H1 (cell line): ENCODE measurements around the gene NECTIN1. TPM values are rescaled to one million over a fixed set of nuclear protein-coding genes. Genes with fewer than 3 reads are reported as not detected.

Source experiments
- RXRA ChIP-seq: IDR thresholded peaks from 2 replicates; pipeline ENCODE4 v1.6.1; 2011; ENCODE audit warnings: low read depth, mild to moderate bottlenecking, low read length, moderate library complexity; ENCODE audit not compliant: insufficient read depth
- polyA plus RNA-seq, 7 experiments: library from polyadenylated mRNA; depleted of rRNA in 3 of 7; stranded (reverse) in 5 of 7; unstranded in 2 of 7; fragments of >200 nt in 5 of 7; fragments of 200-250 nt in 2 of 7; gene quantifications; 1 replicate in 5 of 7; 2 replicates in 1 of 7; 4 replicates in 1 of 7; pipeline versions ENCODE4 v1.2.1 to v1.2.3, GENCODE V29; 2011 to 2013; ENCODE audit warnings: missing spikeins in 2 of 7, mixed read lengths in 2 of 7
- total RNA-seq: library from RNA; stranded (reverse); fragmentation: NEBNext Ultra II Directional; extraction: Animal tissue kit (Norgen Biotek cat#: 25700); gene quantifications from 2 replicates; pipeline ENCODE4 v1.2.1, GENCODE V29; 2021
- TF ChIP-seq, protein P1 (sequence below): fragments of 300-600 bp; sonication (generic); IDR thresholded peaks from 2 replicates; pipeline ENCODE4 v1.7.1; 2012; ENCODE audit warnings: low read length, moderate library complexity, mild to moderate bottlenecking, inconsistent platforms; ENCODE audit not compliant: insufficient replicate concordance

Gene NECTIN1
- total and polyA plus RNA-seq, 2 of the 8 experiments (the other 6 are each of a cell fraction or from before 2014, with no cell fraction given): 43.2 to 97.7 TPM

DNA sequence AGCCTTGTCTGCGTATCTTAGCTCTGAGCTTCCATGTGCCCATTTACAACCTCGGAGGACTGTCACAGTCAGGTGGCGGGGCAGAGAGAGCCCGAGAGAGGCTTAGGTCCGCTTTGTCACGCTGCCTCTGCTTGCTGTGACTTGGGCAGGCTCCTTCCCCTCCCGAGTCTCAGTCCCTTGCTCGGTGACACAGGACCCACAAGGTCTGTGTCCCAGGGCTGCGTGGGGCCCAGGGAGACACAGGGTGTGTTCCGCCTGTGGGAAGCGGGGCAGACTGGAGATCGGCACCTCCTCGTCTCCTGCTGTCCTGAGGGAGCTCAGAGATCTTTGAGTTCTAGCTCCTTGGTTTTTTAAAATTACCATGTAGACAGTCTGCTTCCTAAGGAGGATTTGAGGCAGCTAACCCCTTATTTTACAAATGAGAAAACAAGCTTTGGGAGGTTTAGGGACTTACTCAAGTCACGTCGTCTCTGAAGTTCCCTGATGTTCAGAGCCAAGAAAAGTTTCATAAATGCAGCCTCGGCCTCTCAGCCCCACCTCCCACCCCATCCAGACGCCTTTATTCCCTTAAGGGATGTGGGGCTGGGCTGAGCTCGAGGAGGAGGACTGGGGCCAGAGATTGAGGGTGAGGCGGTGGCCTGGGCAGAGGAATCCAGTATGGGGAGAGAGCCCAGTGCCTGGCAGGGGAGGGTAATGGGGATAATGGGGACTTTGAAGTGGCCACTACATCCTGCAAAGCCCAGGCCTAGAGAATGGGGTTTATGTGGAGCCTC is 103.6 kb downstream of the NECTIN1 start (continued):
- TF ChIP-seq, protein P1, sequence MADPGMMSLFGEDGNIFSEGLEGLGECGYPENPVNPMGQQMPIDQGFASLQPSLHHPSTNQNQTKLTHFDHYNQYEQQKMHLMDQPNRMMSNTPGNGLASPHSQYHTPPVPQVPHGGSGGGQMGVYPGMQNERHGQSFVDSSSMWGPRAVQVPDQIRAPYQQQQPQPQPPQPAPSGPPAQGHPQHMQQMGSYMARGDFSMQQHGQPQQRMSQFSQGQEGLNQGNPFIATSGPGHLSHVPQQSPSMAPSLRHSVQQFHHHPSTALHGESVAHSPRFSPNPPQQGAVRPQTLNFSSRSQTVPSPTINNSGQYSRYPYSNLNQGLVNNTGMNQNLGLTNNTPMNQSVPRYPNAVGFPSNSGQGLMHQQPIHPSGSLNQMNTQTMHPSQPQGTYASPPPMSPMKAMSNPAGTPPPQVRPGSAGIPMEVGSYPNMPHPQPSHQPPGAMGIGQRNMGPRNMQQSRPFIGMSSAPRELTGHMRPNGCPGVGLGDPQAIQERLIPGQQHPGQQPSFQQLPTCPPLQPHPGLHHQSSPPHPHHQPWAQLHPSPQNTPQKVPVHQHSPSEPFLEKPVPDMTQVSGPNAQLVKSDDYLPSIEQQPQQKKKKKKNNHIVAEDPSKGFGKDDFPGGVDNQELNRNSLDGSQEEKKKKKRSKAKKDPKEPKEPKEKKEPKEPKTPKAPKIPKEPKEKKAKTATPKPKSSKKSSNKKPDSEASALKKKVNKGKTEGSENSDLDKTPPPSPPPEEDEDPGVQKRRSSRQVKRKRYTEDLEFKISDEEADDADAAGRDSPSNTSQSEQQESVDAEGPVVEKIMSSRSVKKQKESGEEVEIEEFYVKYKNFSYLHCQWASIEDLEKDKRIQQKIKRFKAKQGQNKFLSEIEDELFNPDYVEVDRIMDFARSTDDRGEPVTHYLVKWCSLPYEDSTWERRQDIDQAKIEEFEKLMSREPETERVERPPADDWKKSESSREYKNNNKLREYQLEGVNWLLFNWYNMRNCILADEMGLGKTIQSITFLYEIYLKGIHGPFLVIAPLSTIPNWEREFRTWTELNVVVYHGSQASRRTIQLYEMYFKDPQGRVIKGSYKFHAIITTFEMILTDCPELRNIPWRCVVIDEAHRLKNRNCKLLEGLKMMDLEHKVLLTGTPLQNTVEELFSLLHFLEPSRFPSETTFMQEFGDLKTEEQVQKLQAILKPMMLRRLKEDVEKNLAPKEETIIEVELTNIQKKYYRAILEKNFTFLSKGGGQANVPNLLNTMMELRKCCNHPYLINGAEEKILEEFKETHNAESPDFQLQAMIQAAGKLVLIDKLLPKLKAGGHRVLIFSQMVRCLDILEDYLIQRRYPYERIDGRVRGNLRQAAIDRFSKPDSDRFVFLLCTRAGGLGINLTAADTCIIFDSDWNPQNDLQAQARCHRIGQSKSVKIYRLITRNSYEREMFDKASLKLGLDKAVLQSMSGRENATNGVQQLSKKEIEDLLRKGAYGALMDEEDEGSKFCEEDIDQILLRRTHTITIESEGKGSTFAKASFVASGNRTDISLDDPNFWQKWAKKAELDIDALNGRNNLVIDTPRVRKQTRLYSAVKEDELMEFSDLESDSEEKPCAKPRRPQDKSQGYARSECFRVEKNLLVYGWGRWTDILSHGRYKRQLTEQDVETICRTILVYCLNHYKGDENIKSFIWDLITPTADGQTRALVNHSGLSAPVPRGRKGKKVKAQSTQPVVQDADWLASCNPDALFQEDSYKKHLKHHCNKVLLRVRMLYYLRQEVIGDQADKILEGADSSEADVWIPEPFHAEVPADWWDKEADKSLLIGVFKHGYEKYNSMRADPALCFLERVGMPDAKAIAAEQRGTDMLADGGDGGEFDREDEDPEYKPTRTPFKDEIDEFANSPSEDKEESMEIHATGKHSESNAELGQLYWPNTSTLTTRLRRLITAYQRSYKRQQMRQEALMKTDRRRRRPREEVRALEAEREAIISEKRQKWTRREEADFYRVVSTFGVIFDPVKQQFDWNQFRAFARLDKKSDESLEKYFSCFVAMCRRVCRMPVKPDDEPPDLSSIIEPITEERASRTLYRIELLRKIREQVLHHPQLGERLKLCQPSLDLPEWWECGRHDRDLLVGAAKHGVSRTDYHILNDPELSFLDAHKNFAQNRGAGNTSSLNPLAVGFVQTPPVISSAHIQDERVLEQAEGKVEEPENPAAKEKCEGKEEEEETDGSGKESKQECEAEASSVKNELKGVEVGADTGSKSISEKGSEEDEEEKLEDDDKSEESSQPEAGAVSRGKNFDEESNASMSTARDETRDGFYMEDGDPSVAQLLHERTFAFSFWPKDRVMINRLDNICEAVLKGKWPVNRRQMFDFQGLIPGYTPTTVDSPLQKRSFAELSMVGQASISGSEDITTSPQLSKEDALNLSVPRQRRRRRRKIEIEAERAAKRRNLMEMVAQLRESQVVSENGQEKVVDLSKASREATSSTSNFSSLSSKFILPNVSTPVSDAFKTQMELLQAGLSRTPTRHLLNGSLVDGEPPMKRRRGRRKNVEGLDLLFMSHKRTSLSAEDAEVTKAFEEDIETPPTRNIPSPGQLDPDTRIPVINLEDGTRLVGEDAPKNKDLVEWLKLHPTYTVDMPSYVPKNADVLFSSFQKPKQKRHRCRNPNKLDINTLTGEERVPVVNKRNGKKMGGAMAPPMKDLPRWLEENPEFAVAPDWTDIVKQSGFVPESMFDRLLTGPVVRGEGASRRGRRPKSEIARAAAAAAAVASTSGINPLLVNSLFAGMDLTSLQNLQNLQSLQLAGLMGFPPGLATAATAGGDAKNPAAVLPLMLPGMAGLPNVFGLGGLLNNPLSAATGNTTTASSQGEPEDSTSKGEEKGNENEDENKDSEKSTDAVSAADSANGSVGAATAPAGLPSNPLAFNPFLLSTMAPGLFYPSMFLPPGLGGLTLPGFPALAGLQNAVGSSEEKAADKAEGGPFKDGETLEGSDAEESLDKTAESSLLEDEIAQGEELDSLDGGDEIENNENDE: no peak
- no peak for TF ChIP-seq RXRA
